Vagina (tissue), 2 donors: ENCODE results near the gene ATF5.

ENCODE experiments used
- CTCF ChIP-seq, 3 experiments: fragments of 450-650 bp in 2 of 3; fragments of 200-600 bp in 1 of 3; sonication (generic) in 1 of 3; IDR thresholded peaks; one replicate each; pipeline ENCODE4 v1.5.1; 2017 to 2019; ENCODE audit warnings: antibody characterized with exemption in 3 of 3, mild to moderate bottlenecking in 2 of 3, moderate library complexity in 2 of 3
- POLR2A ChIP-seq, 2 donors: fragments of 450-650 bp; IDR thresholded peaks; one replicate each; pipeline ENCODE4 v1.6.1; 2017; ENCODE audit warnings: antibody characterized with exemption in 2 of 2, mild to moderate bottlenecking in 2 of 2, moderate library complexity in 2 of 2

GRCh38 chr19:49923055-49924003 is 5.7 kb upstream of the ATF5 start:
- TF ChIP-seq CTCF (IDR thresholded peaks at IDR 0.05) (no peak), POLR2A (IDR thresholded peaks at IDR 0.05) (no peak)
